Fibroblast of skin of left biceps (primary cell): ENCODE data around the gene NPFF.
"Not testable (repeated sequence)": the region's sequence is repeated elsewhere in the genome, so short reads cannot be mapped to it uniquely, and the experiment has no call there.

Experiments
- DNase-seq, 2 experiments: peaks; one replicate each; pipeline ENCODE4 v3.0.0-alpha.2; 2013; ENCODE audit warnings: low read depth in 2 of 2

NPFF gene

GRCh38 chr12:53496752-53497032 is 10.6 kb downstream of the NPFF start:
- no peak for DNase-seq

GRCh38 chr12:53495903-53496751 is 11.2 kb downstream of the NPFF start:
- peak in 1 of 2 experiments; percentile 38 for DNase-seq

- DNase-seq = no peak
These were observed 13.5 kb downstream of the NPFF start for GRCh38 chr12:53493610-53494391.

- DNase-seq = peak; percentile 67 to 74
These were observed 14.3 kb downstream of the NPFF start for GRCh38 chr12:53492830-53493609.

- DNase-seq = no peak
These were observed 15.1 kb downstream of the NPFF start for GRCh38 chr12:53492188-53492587.

GRCh38 chr12:53489242-53489864 is 17.9 kb downstream of the NPFF start:
- DNase-seq = no peak

GRCh38 chr12:53486736-53487487 is 20.4 kb downstream of the NPFF start:
- DNase-seq = no peak

- DNase-seq = no peak
These were observed 21.1 kb downstream of the NPFF start for GRCh38 chr12:53485955-53486735.

- no peak for DNase-seq
These were observed 22.4 kb downstream of the NPFF start for GRCh38 chr12:53484686-53485575.

GRCh38 chr12:53483979-53484377 is 23.3 kb downstream of the NPFF start:
- no peak for DNase-seq

- no peak for DNase-seq
These were observed 23.9 kb downstream of the NPFF start for GRCh38 chr12:53483225-53483978.

GRCh38 chr12:53482626-53483168 is 24.6 kb downstream of the NPFF start:
- DNase-seq = no peak

GRCh38 chr12:53481939-53482586 is 25.2 kb downstream of the NPFF start:
- DNase-seq = no peak

- not testable (repeated sequence) for DNase-seq
These were observed 25.8 kb downstream of the NPFF start for GRCh38 chr12:53481458-53481857.

- no peak for DNase-seq
These were observed 26.5 kb downstream of the NPFF start for GRCh38 chr12:53480491-53481442.

GRCh38 chr12:53479331-53479730 is 28.0 kb downstream of the NPFF start:
- DNase-seq = no peak

- DNase-seq = no peak
These were observed 28.4 kb downstream of the NPFF start for GRCh38 chr12:53478865-53479264.
